Loucy (cell line): ENCODE results near the gene MKNK2.

ENCODE experiments used
- H2AFZ ChIP-seq: fragments of 200-600 bp; sonication (generic); 2 replicates; pipeline ENCODE4 v1.6.0; 2016; ENCODE audit warnings: antibody characterized with exemption, mild to moderate bottlenecking, low read length, moderate library complexity
- H3F3A ChIP-seq: fragments of 200-600 bp; 2 replicates; pipeline ENCODE4 v1.6.0; 2016; ENCODE audit warnings: antibody characterized with exemption, low read depth, mild to moderate bottlenecking
- H3K27me3 ChIP-seq: fragments of 200-600 bp; sonication (generic); 2 replicates; pipeline ENCODE4 v1.6.1; 2014; ENCODE audit warnings: low read length, mild to moderate bottlenecking; ENCODE audit not compliant: insufficient read depth, poor library complexity, severe bottlenecking
- H3K36me3 ChIP-seq: fragments of 200-600 bp; sonication (generic); 2 replicates; pipeline ENCODE4 v1.6.1; 2016; ENCODE audit warnings: low read length; ENCODE audit not compliant: insufficient read depth
- H3K4me1 ChIP-seq: fragments of 200-600 bp; sonication (generic); 2 replicates; pipeline ENCODE4 v1.5.1; 2014; ENCODE audit warnings: low read length, mild to moderate bottlenecking; ENCODE audit not compliant: insufficient read depth, poor library complexity, severe bottlenecking
- H3K4me2 ChIP-seq: fragments of 200-600 bp; sonication (generic); 2 replicates; pipeline ENCODE4 v1.6.0; 2014; ENCODE audit warnings: antibody characterized with exemption, low read length, low read depth, mild to moderate bottlenecking; ENCODE audit not compliant: poor library complexity, severe bottlenecking
- H3K4me3 ChIP-seq: fragments of 200-600 bp; sonication (generic); 2 replicates; pipeline ENCODE4 v1.5.1; 2014; ENCODE audit warnings: low read length, mild to moderate bottlenecking, mixed read lengths; ENCODE audit not compliant: poor library complexity, severe bottlenecking
- H3K79me2 ChIP-seq: fragments of 200-600 bp; sonication (generic); 2 replicates; pipeline ENCODE4 v1.6.1; 2014; ENCODE audit warnings: low read length; ENCODE audit not compliant: insufficient read depth
- H3K9ac ChIP-seq: fragments of 200-600 bp; sonication (generic); 2 replicates; pipeline ENCODE4 v1.6.0; 2014; ENCODE audit warnings: mild to moderate bottlenecking, low read depth, low read length, moderate library complexity; ENCODE audit not compliant: poor library complexity, severe bottlenecking
- H3K9me2 ChIP-seq: fragments of 200-600 bp; sonication (generic); replicated peaks from 2 replicates; pipeline ENCODE4 v1.6.1; 2016; ENCODE audit warnings: low read depth, low read length, mixed read lengths
- H3K9me3 ChIP-seq: fragments of 200-600 bp; sonication (generic); 2 replicates; pipeline ENCODE4 v1.6.1; 2014; ENCODE audit warnings: mild to moderate bottlenecking, antibody characterized with exemption, low read length, low read depth; ENCODE audit not compliant: insufficient read depth
- H4K20me1 ChIP-seq: fragments of 200-600 bp; sonication (generic); 2 replicates; pipeline ENCODE4 v1.6.0; 2014; ENCODE audit warnings: antibody characterized with exemption, low read length, mild to moderate bottlenecking; ENCODE audit not compliant: insufficient read depth, poor library complexity, severe bottlenecking
- EZH2phosphoT487 ChIP-seq: fragments of 200-600 bp; IDR thresholded peaks from 2 replicates; pipeline ENCODE4 v1.6.1; 2018; ENCODE audit warnings: antibody characterized with exemption, mild to moderate bottlenecking, moderate library complexity, borderline replicate concordance
- TF ChIP-seq, protein P1 (sequence below): fragments of 200-600 bp; sonication (generic); conservative IDR thresholded peaks from 2 replicates; pipeline ENCODE4 v1.5.1; 2014; ENCODE audit warnings: mild to moderate bottlenecking, antibody characterized with exemption, low read length

MKNK2 gene

DNA sequence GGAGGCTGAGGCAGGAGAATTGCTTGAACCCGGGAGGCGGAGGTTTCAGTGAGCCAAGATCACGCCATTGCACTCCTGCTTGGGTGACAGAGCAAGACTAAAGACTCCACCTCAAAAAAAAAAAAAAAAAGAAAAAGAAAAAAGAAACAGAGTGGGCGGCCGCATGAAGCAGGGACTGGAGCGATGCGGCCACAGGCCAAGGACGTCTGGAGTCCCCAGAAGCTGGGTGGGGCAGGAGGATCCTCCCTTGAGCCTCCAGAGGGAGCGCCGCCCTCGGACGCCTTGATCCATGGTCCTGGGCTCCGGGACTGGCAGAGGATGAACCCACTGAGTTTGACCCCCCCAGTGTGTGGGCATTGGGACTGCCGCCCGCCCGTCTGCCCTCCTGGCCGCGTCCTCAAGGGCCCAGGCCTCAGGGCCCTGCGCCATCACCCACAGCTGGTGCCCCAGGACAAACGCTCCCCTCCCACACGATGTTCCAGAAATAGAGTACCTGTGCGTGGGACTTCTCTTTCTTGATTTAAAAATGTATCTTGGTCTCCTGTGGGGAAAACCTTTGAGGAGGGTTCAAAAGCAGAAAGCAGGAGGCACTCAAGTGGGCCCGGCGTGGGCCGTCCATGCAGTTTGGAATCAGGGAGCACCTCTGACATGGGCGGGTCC lies 51.1 kb downstream of the MKNK2 start:
- H3K27me3 ChIP-seq: no peaks in the 10 kb centered on the region
- H2AFZ ChIP-seq: no peak overlapping the region
- H3K9ac ChIP-seq: no peak overlapping the region
- H3K9me3 ChIP-seq: no peaks in the 10 kb centered on the region
- no peaks in the 10 kb centered on the region for H3F3A ChIP-seq
- no peak overlapping the region for H3K4me2 ChIP-seq
- H3K36me3 ChIP-seq: peaks cover 16% of the 10 kb centered on the region; the same call in 1 of the 2 replicates
- no peak for TF ChIP-seq EZH2phosphoT487
- TF ChIP-seq, protein P1, sequence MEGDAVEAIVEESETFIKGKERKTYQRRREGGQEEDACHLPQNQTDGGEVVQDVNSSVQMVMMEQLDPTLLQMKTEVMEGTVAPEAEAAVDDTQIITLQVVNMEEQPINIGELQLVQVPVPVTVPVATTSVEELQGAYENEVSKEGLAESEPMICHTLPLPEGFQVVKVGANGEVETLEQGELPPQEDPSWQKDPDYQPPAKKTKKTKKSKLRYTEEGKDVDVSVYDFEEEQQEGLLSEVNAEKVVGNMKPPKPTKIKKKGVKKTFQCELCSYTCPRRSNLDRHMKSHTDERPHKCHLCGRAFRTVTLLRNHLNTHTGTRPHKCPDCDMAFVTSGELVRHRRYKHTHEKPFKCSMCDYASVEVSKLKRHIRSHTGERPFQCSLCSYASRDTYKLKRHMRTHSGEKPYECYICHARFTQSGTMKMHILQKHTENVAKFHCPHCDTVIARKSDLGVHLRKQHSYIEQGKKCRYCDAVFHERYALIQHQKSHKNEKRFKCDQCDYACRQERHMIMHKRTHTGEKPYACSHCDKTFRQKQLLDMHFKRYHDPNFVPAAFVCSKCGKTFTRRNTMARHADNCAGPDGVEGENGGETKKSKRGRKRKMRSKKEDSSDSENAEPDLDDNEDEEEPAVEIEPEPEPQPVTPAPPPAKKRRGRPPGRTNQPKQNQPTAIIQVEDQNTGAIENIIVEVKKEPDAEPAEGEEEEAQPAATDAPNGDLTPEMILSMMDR: no peak
- peaks cover 6% of the 10 kb centered on the region; the same call in 1 of the 2 replicates for H3K79me2 ChIP-seq
- no peaks in the 10 kb centered on the region for H4K20me1 ChIP-seq
- H3K9me2 ChIP-seq: no peaks in the 10 kb centered on the region
- H3K4me1 ChIP-seq: no peaks in the 10 kb centered on the region
- H3K4me3 ChIP-seq: no peak overlapping the region

DNA sequence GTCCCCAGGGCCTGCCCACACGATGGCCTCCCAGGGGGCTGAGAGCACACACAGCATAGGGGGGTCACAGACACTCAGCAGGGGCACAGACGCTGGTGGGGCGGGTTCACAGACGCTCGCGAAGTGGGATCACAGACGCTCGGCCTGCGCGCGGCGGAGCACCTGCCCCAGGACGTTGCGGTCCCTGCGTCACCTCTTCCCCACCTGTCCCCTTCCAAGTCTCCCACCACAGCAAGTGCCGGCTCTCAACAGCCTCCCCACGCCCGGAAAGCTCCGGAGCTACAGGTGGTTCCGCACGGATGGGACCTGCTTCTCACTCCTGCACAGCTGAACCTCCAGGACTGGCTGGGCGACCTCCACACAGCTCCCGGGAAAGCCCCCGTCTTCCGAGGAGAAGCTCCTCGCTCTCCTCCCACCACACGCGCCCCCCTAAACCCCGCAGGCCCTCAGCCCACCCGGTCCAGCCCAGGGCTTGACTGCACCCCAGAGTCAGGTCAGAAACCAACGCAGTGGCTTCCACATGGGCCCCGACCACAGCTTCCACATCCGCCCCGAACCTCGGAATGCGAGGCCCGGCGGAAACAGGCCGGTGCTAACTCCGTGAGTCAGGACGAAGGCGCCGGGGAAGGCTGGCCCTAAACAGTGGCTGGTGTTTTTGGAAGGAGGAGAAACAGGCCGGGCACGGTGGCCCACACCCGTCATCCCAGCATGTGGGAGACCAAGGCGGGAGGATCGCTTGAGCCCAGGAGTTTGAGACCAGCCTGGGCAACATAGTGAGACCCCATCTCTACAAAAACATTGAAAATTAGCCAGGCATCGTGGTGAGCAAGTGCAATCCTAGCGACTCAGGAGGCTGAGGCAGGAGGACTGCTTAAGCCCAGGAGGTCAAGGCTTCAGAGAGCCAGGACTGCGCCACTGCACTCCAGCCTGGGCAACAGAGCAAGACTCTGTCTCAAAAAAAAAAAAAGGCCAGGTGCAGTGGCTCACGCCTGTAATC lies 52.0 kb downstream of the MKNK2 start:
- Histone ChIP-seq H3K4me2 (no peak overlapping the region), H2AFZ (no peak overlapping the region), H3K4me1 (no peaks in the 10 kb centered on the region), H3K36me3 (peaks cover 16% of the 10 kb centered on the region; the same call in 1 of the 2 replicates), H3K9me3 (no peaks in the 10 kb centered on the region), H3K9ac (no peak overlapping the region), H4K20me1 (no peaks in the 10 kb centered on the region), H3K79me2 (peaks cover 3% of the 10 kb centered on the region; the same call in 1 of the 2 replicates), H3K27me3 (no peaks in the 10 kb centered on the region), H3K4me3 (no peak overlapping the region), H3F3A (no peaks in the 10 kb centered on the region), H3K9me2 (no peaks in the 10 kb centered on the region)
- TF ChIP-seq, protein P1: no peak
- TF ChIP-seq EZH2phosphoT487: no peak

DNA sequence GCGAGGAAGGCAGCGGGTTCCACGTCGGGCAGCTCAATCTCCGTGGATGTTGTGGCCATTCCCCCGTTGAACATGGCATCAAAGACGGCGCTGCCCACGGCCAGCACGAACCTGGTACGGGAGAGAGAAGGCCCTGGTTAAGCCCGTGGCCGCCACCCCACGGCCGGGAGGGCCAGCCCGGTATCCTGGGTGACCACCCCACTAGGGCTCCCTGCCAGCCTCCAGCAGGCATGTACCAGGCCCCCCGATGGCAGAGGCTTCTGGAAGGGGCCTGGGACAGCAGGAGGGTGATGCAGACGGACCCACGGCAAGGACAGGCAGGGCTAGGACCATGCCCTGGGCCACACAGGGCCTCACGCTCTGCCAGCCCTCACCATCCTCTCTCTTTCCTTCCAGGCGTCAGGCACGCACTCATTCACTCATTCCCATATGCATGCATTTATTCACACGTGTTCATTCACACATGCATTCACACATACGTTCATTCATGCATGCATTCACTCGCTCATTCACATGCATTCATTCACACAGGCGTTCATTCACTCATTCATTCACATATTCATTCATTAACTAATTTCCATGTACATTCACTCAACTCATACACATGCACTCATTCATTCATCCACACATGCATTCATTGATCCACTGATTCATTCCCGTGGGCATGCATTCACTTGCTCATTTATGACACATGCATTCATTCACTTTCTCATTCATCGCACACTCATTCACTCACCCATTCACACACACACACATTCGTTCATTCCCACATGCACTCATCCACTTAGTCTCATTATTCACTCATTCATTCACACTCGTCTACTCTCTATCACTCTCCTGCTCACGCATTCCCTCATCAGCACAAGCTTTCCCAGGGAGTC lies 53.5 kb downstream of the MKNK2 start:
- Histone ChIP-seq H3K4me3 (no peak overlapping the region), H3K4me1 (no peaks in the 10 kb centered on the region), H2AFZ (no peak overlapping the region), H4K20me1 (no peaks in the 10 kb centered on the region), H3K9ac (no peak overlapping the region), H3K4me2 (no peak overlapping the region), H3K79me2 (no peaks in the 10 kb centered on the region; the same call in 1 of the 2 replicates), H3K9me3 (no peaks in the 10 kb centered on the region), H3K36me3 (peaks cover 16% of the 10 kb centered on the region; the same call in 1 of the 2 replicates), H3K9me2 (no peaks in the 10 kb centered on the region), H3F3A (no peaks in the 10 kb centered on the region), H3K27me3 (no peaks in the 10 kb centered on the region)
- TF ChIP-seq EZH2phosphoT487: no peak
- TF ChIP-seq, protein P1: no peak
